GM21423 (cell line): ENCODE data around the gene TAS2R41.
"Not testable (repeated sequence)": the region's sequence is repeated elsewhere in the genome, so short reads cannot be mapped to it uniquely, and the experiment has no call there.

Experiments
- ATAC-seq: cut with Tn5 transposase; IDR thresholded peaks from one replicate; pipeline ENCODE4 v1.9.1; 2021; ENCODE audit warnings: mild to moderate bottlenecking, moderate library complexity; ENCODE audit not compliant: unreplicated experiment

The TAS2R41 gene

DNA sequence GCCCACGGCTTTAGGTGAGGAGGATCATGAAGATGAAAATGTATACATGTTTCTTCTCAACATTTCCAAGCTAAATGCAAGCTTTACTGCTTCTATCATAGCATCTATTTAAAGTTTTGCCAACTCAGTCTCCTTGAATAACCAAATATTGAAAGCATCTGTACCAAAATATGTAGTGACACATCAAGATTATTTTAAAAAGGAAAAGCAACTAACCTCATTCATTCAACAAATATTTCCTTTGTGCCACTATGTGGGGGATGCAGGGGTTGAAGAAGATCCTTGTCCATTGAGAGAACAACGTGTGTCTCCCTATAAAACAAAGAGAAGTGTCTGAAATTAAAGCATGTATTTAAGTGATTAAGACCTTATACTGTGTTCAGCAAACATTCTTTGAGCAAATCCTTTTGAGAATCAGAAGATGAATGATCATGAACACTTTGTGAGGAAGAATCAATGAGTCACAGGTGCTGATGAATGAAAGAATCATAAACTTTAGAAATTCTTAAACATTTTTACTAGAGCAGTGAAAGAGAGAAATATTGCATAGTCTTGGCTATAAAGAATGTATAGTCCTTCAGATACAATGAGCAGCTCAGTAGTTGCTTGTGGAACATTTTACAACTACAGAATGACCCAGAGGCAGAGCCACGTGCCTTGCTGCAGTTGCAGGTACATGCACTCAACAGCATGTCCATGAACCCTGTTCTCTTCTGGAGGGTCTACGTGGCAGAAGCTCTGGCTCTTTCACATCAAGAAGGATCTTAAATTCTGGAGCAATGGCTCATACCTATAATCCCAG, 20.5 kb upstream of the TAS2R41 start:
- ATAC-seq = no peak

DNA sequence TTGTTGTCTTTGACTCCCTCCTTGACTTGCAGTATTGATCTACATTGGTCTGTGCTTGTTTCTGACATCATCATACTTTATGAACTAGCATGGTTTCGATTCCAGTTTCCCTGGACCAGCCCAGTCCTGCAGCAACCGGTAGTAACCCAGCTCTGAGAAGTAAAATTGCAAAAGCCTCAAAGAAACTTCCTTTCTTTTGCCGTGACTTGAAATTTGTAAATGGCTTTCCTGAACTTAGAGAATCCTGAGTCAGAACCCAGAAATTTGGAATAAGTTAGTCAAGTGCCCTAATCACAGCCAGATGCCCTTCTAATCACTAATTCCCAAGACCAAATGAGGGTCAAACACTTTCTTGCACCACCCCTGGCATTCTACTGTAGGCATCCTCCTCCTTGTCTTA, 19.4 kb upstream of the TAS2R41 start:
- ATAC-seq = no peak

DNA sequence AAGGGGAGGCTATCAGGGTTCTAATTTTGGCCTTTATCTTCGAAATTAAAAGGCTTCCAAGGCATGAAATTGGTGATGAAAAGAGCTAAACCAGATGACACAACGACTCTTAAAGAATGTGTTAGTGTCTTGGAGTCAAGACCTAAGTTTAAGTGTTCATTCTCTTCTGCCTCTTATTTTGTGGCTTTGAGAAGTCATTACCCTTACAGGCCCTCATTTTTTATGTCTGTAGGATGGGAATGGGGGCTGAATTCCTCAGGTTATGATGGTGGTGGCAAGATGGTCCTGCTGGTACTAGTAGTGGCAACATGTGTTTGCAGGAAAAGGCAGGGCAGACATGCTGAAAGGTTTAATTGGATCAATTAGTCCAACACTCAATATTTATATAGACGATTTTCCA, 19.0 kb upstream of the TAS2R41 start:
- no peak for ATAC-seq

DNA sequence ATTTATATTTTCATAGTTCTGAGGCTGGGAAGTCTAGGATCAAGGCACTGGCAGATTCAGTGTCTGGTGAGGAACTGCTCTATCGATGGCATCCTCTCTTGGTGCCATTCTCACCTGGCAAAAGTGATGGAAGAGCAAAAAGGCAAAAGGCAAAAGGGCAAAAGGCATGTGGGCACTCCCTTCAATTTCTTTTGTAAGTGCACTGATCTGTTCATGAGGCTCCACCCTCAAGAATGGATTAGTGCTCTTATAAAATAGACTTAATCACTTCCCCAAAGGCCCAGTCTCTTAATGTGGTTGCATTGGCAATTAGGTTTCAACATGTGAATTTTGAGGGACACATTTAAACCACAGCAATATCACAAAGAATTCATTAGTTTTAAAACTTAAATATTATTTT, 18.3 kb upstream of the TAS2R41 start:
- no peak for ATAC-seq

DNA sequence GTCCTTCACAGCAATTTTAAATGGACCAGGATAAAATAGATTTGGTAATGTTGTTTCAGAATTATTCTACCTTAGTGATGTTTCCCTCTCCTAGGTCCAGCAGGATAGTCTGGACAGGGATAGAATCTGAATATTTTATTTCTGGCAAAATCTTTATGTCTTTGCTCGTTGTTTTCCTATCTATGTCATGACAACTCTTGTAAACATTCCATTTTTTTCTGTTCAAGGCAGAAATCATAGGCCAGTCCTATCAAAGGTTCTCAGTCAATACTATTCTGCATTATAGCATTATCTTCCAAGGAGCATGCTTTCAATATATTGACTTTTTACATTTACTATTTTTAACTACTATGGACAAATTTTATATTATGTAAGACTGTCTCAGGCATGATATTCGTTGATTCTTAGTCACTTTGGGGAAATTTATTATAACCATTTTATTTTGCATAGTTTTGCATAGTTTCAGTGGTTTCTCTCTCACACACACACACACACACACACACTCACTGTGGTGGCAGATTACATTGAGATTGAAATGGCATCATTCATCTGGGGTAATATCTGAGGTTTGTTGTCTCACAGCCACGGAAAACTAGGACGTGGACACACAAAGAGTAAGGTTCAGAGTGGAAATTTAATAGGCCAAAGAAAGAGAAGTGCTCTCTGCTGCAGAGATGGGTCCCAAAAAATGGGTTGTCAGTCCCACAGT, 17.2 kb upstream of the TAS2R41 start:
- ATAC-seq = no peak

DNA sequence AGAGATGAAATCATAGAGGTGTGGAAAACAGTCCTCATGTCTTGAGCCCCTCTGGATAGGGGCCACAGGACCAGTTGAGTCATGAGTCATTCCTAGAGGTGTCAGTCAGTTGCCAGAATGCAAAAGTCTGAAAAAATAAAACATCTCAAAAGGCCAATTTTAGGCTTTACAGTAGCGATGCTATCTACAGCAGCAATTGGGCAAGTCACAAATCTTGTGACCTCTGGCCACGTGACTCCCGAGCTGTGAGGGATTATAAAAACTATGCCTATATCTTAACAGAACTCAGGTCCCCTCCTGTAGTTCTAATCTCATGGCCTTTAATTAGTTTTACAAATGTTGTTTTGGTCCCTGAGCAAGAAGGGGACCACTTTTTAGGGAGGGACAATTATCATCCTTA, 15.6 kb upstream of the TAS2R41 start:
- ATAC-seq = no peak

DNA sequence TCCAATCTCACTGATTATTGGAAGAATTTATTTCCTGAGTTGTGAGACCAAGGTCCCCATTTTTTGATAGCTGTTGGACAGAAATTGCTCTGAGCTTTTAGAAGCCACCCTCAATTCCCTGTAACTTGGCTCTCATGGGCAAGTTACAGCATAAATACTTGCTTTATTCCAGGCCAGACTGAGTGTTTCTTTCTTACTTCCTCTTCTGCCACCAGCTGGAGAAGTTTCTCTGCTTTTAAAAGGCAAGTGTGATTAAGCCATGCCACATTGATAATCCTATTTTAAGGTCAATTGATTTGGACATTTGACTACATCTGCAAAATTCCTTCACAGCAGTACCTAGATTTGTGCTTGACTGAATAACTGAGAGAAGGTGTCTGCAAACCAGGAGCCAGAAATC, 14.1 kb upstream of the TAS2R41 start:
- ATAC-seq = no peak

DNA sequence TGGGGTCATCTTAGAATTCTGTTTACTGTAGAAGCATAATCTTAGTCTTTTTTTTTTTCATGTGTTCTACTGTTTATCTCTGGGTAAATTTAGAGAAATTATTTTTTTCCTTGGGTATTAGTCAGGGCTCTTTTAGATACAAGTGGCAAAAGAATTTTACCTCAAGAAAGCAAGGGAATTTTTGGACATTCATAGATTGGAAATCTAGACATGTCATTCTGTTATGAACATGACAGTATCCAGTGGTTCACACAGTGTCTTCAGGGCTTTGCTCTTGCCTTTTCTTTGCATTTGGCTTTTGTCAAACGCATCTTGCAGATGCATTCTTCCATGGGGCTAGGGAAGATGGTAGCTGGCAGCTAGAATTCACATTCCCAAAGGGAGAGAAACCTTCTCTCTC, 13.7 kb upstream of the TAS2R41 start:
- no peak for ATAC-seq

DNA sequence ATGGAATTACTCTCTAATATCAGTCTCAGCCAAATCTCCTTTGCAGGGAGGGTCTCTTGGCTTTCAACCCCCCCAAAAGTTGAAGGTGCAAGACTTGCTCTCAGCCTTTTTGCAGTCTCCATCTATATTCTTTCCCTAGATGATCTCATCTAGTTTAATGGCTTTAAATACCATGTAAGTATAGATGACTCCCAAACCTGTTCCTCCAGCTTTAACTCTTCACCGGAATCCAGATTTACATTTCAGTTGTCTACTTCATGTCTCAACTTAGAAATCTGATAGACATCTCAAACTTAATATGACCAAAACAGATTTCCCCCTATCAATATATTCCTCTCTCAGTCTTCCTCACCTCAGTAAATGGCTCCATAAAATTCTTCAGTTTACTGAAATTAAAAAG, 9.9 kb upstream of the TAS2R41 start:
- ATAC-seq = no peak

DNA sequence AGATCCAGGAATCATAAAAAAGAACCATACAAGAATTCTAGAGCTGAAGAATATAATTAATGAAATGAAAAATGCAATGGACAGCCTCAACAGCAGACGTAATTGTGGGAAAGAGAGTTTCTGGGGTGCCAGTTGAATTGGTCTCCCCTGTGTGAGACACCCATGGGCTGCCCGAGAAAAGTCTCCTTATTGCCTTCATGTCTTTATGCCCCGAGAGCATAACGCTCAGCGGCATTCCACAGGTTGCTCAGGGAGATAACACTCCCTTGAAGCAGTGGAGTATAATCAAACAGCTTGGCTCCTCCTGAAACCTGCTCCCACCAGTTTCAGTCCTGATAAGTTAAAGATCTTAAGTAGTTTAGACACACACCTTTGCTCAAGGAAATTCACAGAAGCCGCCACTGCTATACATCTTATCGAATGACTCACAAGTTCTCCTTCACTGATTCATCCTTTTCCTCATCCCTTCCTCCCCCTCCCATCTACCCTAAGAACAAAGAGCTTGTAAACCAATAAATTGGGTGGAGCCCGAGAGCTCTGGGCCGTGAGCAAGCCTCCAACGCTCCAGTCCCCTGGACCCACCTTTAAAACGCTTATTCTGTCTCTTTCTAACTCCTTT, 5.5 kb upstream of the TAS2R41 start:
- ATAC-seq = not testable (repeated sequence)

DNA sequence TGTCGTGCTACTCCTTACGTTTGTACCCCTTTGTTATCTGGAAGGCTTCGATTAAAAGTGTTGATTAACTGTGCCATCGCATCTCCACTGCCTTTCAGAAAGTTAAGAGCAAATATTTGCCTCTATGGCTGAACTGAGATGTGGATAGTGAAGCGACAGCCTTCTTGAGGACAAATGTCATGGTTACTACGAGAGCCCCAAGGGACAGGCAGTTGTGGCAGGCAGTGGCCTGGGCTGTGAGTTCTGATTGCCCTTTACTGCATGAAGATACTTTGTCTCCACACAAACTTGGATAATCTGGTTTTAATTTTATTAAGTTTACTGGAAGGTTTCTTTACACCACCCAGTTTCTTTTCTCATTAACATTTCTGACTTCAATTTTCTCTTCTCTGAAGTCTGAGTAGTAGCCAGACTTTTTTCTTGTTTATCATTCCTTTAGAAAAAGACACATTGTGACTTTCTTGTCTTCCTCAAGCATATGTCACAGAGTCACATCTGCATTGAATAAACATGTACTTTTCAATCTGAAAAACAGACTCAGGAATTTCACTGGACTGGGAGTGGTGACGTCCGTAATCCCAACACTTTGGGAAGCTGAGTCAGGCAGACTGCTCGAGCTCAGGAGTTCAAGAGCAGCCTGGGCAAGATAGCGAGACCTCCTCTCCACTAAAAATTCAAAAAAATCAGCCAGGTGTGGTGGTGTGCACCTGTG, 1.5 kb downstream of the TAS2R41 start:
- no peak for ATAC-seq

DNA sequence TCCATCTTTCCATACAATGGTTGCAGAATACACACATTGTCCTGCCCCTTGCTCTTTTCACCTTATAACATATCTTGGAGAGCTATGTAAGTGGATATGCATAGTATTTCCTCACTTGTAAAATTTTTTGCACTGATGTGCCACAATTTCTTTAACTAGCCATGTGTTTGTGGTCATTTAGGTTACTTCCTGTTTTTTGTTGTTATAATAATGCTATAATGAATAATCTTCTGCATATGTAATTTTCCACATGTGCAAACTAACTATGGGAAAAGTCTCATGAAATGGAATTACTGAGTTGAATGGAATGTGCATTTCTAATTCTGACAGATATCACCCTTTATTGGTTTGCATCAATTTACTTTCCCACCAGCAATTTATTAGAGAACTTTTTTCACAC, 2.8 kb downstream of the TAS2R41 start:
- ATAC-seq = no peak

DNA sequence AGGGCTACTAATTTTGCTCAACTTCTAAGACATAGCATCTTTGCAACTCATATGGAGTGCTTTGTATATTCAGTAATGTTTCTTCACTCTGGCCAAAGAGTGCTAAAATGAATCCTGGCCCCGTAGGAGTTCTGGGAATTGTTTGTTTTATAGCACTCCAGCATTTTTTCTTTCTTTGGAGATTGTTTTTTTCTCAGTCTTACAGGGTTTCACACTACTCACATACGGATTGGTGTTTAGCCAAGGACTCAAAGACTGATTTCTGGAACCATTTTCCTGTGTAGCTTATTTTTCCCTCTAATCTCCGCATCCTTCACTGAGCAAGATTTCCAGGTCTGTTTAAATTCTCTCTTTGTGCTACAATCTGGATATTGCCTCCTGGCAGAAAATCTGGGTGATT, 6.4 kb downstream of the TAS2R41 start:
- ATAC-seq = no peak

DNA sequence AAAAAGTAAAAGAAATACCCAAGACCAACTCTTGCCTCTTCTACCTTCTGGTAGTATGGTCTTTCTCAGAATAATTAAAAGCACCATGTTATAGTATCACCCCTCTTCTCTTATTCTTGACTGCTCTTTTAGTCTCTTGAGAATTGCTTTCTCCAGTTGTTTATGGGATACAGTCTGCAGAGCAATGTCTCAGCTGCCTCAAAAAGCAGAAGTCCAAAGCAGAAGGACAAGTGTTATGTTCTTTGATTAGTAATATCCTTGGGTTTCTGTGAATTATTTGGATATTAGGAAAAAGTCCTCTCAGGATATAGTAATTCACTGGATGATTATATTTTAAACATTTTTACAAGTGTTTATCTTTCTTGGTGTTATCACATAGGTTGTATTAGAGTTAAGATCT, 7.4 kb downstream of the TAS2R41 start:
- ATAC-seq = no peak

DNA sequence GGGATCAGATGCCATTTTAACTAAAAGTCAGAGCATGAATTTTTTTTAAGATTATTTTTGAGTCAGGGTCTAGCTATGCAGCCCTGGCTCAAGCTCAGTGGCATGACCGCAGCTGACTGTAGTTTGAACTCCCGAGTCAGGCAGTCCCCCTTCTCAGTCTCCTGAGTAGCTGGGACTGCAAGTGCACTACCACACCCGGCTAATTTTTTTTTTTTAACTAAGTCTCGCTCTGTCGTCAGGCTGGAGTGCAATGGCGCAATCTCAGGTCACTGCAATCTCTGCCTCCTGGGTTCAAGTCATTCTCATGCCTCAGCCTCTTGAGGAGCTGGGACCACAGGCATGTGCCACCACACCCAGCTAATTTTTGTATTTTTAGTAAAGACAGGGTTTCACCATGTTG, 7.8 kb downstream of the TAS2R41 start:
- ATAC-seq = no peak

DNA sequence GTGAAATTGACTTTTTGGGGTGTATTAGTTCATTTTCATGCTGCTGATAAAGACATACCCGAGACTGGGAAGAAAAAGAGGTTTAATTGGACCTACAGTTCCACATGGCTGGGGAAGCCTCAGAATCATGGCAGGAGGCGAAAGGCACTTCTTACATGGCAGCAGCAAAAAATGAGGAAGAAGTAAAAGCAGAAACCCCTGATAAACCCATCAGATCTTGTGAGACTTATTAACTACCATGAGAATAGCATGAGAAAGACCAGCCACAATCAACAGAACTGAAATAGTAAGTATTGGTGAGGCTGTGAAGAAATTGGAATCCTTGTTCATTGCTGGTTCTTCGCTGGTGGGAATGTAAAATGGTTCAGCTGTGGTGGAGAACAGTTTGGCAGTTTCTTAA, 8.6 kb downstream of the TAS2R41 start:
- ATAC-seq = not testable (repeated sequence)

DNA sequence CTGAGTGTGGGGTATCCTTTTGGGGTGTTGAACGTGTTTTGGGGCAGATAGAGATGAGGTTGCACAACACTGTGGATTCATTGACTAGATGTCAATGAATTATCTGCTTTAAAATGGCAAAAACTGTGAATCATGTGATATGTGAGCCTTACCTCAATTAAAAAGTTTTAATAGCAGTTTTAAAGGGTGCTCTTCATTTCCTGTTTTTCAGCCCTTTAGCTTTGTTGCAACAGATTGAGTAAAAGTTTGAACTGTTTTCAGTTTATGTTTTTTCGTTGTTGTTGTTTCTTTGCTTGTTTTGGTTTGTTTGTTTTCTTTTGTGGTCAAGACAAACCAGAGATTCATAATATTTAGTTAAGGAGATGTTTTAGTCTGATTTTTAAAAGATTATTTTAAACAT, 9.4 kb downstream of the TAS2R41 start:
- ATAC-seq = no peak

DNA sequence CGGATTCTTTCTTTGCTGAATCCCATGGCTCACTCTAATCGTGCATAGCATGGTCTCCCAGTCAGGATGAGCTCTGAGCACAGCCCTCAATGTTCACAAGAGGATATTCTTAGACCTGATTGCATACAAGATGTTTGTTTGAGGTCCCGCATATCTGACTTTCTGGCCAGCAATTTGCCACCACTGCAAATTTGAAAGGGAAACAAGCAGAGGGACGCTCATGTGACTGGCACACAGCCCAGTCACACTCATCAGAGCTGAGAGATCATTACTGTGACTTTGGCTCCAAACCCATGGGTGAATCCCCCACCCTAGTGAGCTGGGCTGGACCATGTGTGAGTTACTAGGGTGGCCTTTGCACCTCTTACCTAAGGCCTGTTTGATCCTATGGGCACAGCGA, 9.9 kb downstream of the TAS2R41 start:
- ATAC-seq = no peak

DNA sequence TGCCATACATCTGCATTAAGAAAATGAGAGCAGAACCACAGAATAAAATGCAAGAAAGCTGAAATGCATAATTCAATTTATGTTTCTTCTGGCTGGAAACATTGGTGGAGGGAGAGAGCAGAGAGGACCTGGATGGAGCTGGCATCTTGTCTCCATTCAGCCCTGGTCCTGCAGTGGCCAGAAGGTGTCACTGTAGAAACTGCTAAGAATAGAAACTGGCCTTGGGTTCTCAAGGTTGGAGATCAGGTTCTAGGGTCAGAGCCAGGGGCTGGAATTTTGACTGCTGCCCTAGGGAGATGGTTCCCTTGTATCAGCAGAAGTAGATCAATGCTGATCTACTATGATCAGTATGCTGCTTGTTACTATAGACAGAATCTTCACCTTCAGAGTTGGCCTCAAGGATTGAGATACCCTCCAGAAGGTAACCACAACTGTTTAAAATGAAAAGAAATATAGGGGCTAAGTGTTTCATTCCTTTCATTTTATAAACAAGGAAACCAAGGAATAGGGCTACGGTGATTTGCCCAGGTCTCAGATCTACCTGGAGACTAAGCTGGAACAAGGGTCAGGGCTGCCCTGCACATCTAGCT, 13.1 kb downstream of the TAS2R41 start:
- ATAC-seq = no peak

DNA sequence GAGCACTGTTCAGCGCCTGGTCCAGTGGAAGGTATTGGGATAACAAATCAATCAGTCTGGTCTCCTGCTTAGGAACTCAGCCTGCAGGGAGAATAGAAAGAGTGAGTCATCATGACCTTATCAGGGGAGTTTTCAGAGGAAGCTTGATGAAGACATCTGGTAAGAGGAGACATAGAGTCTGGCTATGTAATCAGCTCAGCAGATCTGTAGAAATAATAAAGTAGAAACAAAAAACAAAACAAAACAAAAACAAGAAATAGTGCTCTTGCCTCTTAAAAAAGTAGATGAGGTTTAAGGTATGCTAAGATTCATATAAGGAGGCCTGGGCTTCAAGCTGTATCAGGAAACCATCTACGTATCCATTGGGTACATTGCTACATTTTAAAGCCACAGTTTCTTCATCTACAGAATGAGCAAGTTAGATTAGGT, 14.4 kb downstream of the TAS2R41 start:
- ATAC-seq = no peak
